Panc1 (cell line): ENCODE measurements around the gene PACC1. TPM values are rescaled to one million over a fixed set of nuclear protein-coding genes. Genes with fewer than 3 reads are reported as not detected.

Experiments
- ATAC-seq: fragments of 200-7000 bp; cut with Tn5 transposase; 2 replicates; pipeline ENCODE4 v1.9.1; 2020; ENCODE audit warnings: mild to moderate bottlenecking, moderate library complexity
- BruUV-seq: library from RNA; stranded (reverse); fragments of 400-500 nt; replicated peaks from 2 replicates; lab custom pipeline; 2021; lab: Mats Ljungman, UMichigan
- CTCF ChIA-PET: fragments of 300-600 bp; sonication (Branson Sonifier 250); formaldehyde crosslinking; loops from one replicate; lab custom pipeline; 2022; ENCODE audit warnings: antibody characterized with exemption; lab: Charles Lee
- POLR2A ChIA-PET: fragments of 300-600 bp; sonication (Branson Sonifier 250); formaldehyde crosslinking; loops from one replicate; lab custom pipeline; 2022; ENCODE audit warnings: antibody characterized with exemption; lab: Charles Lee
- DNase-seq: peaks from one replicate; pipeline ENCODE4 v3.0.0-alpha.2; 2010; ENCODE audit warnings: low read depth, low spot score
- H3K27ac ChIP-seq: 2 replicates; pipeline ENCODE4 v1.5.1; 2011; ENCODE audit warnings: mild to moderate bottlenecking, low read length, inconsistent platforms
- H3K27me3 ChIP-seq: fragments of 200-500 bp; sonication (Bioruptor generic); 2 replicates; pipeline ENCODE4 v1.6.0; 2014; ENCODE audit warnings: low read length, inconsistent platforms; ENCODE audit not compliant: control insufficient read depth, insufficient read depth
- H3K36me3 ChIP-seq: fragments of 200-500 bp; sonication (Bioruptor generic); 2 replicates; pipeline ENCODE4 v1.5.1; 2014; ENCODE audit warnings: inconsistent platforms, mild to moderate bottlenecking, low read length, moderate library complexity; ENCODE audit not compliant: control insufficient read depth, insufficient read depth
- H3K4me1 ChIP-seq: 2 replicates; pipeline ENCODE4 v1.5.1; 2011; ENCODE audit warnings: inconsistent platforms, mild to moderate bottlenecking, low read length, moderate library complexity; ENCODE audit not compliant: control insufficient read depth, insufficient read depth
- H3K4me3 ChIP-seq, 2 experiments: 2 replicates each; pipeline ENCODE4 v1.5.1; 2011 to 2012; ENCODE audit warnings: low read depth in 2 of 2, low read length in 2 of 2, mild to moderate bottlenecking in 2 of 2, inconsistent platforms in 1 of 2, moderate library complexity in 1 of 2
- H3K9me3 ChIP-seq: fragments of 200-500 bp; sonication (Bioruptor generic); 2 replicates; pipeline ENCODE4 v1.5.1; 2014; ENCODE audit warnings: low read depth, mild to moderate bottlenecking, inconsistent platforms, low read length, moderate library complexity; ENCODE audit not compliant: control insufficient read depth, insufficient read depth
- CTCF ChIP-seq: fragments of 450-650 bp; IDR thresholded peaks from 2 replicates; pipeline ENCODE4 v1.5.1; 2017; ENCODE audit warnings: mild to moderate bottlenecking
- POLR2AphosphoS5 ChIP-seq: IDR thresholded peaks from 2 replicates; pipeline ENCODE4 v1.6.1; 2012; ENCODE audit warnings: mild to moderate bottlenecking, low read depth, low read length, moderate library complexity
- SIN3A ChIP-seq: IDR thresholded peaks from 2 replicates; pipeline ENCODE4 v1.6.1; 2012; ENCODE audit warnings: low read depth, mild to moderate bottlenecking, low read length, moderate library complexity, borderline replicate concordance; ENCODE audit not compliant: insufficient read depth
- TCF7L2 ChIP-seq: IDR thresholded peaks from 2 replicates; pipeline ENCODE4 v1.6.1; 2011; ENCODE audit warnings: mild to moderate bottlenecking, low read depth, low read length, inconsistent platforms
- in situ Hi-C: cut with HindIII; loops from 2 replicates; pipeline ENCODE4 v1.10.0; 2016; ENCODE audit warnings: low sequenced_read_pairs, low pct_unique_long_range_greater_than_20kb
- intact Hi-C: fragments of 100-400 bp; cut with micrococcal nuclease; formaldehyde crosslinking; loops from one replicate; pipeline ENCODE4 v1.10.0; 2022; ENCODE audit not compliant: unreplicated experiment
- total RNA-seq: library from RNA; stranded (reverse); gene quantifications from one replicate; pipeline ENCODE4 v1.2.1, GENCODE V29; 2021; ENCODE audit not compliant: unreplicated experiment
- TF ChIP-seq, protein P1 (sequence below), 2 experiments: IDR thresholded peaks; 2 replicates each; pipeline ENCODE4 v1.6.1; 2011 to 2012; ENCODE audit warnings: low read depth in 2 of 2, control low read depth in 1 of 2, low read length in 1 of 2, mild to moderate bottlenecking in 1 of 2, moderate library complexity in 1 of 2; ENCODE audit not compliant: insufficient read depth in 1 of 2

The PACC1 gene
- total RNA-seq, 1 experiment from 2014 or later: 11.5 TPM

- no TSS peak for BruUV-seq
- no peak for TF ChIP-seq SIN3A
- TF ChIP-seq TCF7L2: no peak
- no peak for TF ChIP-seq POLR2AphosphoS5
- TF ChIP-seq CTCF: no peak
- TF ChIP-seq, protein P1, sequence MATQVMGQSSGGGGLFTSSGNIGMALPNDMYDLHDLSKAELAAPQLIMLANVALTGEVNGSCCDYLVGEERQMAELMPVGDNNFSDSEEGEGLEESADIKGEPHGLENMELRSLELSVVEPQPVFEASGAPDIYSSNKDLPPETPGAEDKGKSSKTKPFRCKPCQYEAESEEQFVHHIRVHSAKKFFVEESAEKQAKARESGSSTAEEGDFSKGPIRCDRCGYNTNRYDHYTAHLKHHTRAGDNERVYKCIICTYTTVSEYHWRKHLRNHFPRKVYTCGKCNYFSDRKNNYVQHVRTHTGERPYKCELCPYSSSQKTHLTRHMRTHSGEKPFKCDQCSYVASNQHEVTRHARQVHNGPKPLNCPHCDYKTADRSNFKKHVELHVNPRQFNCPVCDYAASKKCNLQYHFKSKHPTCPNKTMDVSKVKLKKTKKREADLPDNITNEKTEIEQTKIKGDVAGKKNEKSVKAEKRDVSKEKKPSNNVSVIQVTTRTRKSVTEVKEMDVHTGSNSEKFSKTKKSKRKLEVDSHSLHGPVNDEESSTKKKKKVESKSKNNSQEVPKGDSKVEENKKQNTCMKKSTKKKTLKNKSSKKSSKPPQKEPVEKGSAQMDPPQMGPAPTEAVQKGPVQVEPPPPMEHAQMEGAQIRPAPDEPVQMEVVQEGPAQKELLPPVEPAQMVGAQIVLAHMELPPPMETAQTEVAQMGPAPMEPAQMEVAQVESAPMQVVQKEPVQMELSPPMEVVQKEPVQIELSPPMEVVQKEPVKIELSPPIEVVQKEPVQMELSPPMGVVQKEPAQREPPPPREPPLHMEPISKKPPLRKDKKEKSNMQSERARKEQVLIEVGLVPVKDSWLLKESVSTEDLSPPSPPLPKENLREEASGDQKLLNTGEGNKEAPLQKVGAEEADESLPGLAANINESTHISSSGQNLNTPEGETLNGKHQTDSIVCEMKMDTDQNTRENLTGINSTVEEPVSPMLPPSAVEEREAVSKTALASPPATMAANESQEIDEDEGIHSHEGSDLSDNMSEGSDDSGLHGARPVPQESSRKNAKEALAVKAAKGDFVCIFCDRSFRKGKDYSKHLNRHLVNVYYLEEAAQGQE (IDR thresholded peaks at IDR 0.05; ENCODE audit: insufficient read depth in 1 of 2, low read depth in 2 of 2, low read length in 1 of 2): no peak
Observed at GRCh38 chr1:212344905-212345304, 69.8 kb downstream of the PACC1 start.

GRCh38 chr1:212341090-212341489 is 73.6 kb downstream of the PACC1 start:
- Histone ChIP-seq H3K36me3 (no peaks in the 10 kb centered on the region), H3K27me3 (no peaks in the 10 kb centered on the region), H3K4me1 (no peaks in the 10 kb centered on the region), H3K27ac (no peak overlapping the region), H3K4me3 (no peak overlapping the region), H3K9me3 (no peaks in the 10 kb centered on the region)
- ChIA-PET CTCF (no interaction called here), POLR2A (no interaction called here)
- ATAC-seq (no peak), DNase-seq (no peak)
- no TSS peak for BruUV-seq
- intact Hi-C loops (no loop called here), in situ Hi-C loops (no loop called here)
- TF ChIP-seq SIN3A (no peak), POLR2AphosphoS5 (no peak), TCF7L2 (no peak), CTCF (no peak)
- TF ChIP-seq, protein P1 (IDR thresholded peaks at IDR 0.05; ENCODE audit: insufficient read depth in 1 of 2, low read depth in 2 of 2, low read length in 1 of 2): no peak

More at GRCh38 chr1:212344905-212345304, 69.8 kb downstream of the PACC1 start:
- in situ Hi-C loops: no loop called here
- no peak for DNase-seq
- Histone ChIP-seq H3K4me1 (no peaks in the 10 kb centered on the region), H3K27ac (no peak overlapping the region), H3K4me3 (no peak overlapping the region), H3K27me3 (no peaks in the 10 kb centered on the region), H3K36me3 (peaks cover 14% of the 10 kb centered on the region; the same call in 1 of the 2 replicates), H3K9me3 (no peaks in the 10 kb centered on the region)
- ChIA-PET POLR2A (no interaction called here), CTCF (no interaction called here)
- intact Hi-C loops: no loop called here
- no peak for ATAC-seq
